Urothelium cell line (cell line): ENCODE data around the gene POLD4.
"Not testable (repeated sequence)": the region's sequence is repeated elsewhere in the genome, so short reads cannot be mapped to it uniquely, and the experiment has no call there.

Experiments used
- DNase-seq: peaks from one replicate; pipeline ENCODE4 v3.0.0; 2011; ENCODE audit warnings: low spot score, mixed read lengths
- FAIRE-seq: peaks from 2 replicates; lab custom pipeline; 2011; peaks lifted over from hg19 to GRCh38; lab: Jason Lieb, UNC

POLD4 gene

DNA sequence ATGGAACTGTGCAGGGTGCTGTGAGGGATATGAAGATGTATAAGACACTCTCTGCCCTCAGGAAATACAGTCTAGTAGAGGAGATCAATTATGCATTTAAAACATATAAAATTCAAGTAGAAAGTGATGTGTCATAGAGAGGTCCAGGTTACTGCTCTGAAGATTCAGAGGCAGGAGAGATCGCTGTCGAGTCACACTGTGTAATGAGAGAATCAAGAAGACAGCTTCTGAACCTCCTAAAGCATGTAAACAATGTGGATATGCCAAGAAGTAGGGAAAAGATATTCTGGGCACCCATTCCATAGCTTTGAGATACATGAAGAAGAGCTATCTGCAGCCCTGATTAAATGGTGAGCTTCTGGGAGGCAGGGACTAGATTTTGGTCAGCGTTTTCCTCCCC, 33.3 kb downstream of the POLD4 start:
- no peak for FAIRE-seq
- DNase-seq = no peak

DNA sequence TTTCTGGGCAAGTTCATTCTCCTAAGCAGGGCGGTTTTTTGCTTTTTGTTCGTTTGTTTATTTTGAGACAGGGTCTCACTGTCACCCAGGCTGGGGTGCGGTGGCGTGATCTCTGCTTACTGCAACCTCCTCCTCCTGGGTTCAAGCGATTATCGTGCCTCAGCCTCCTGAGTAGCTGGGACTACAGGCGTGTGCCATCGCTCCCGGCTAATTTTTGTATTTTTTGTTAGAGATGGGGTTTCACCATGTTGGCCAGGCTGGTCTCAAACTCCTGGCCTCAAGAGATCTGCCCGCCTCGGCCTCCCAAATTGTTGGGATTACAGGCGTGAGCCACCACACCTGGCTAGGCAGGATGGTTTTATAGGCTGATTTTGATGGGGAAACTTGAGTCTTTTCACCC, 34.5 kb downstream of the POLD4 start:
- not testable (repeated sequence) for DNase-seq, FAIRE-seq

DNA sequence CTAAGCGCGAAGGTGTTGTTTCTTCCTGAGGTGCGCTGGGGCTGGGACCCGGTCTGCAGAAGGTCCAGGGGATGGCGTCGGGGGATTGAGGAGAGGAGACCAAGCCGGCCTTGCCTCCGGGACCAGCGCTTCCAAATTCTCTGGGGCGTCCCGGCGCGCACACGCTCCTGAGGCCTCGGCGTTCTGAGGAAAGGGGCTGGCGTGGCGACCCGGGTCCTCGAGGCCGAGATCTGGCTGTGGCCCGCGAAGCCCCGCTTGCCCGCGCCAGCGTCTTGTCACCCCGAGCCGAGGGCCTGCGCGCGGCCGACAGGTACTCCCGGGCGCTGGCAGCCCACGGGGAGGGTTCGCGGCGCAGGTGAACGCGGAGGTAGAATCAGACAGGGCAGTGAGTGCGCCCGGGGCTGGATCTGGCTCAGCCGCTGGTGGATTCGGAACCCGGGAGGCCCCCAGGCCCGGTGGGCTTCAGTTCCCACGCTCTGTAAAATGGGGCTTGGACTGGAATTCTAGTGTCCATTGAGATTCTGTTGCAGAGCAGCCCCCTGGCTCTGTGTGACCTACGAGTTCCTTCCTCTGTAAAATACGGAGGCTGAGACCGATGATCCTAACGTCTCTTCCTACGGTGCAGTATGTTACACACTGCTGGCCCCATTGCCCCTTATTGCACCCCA, 35.3 kb downstream of the POLD4 start:
- DNase-seq (no peak), FAIRE-seq (no peak)

DNA sequence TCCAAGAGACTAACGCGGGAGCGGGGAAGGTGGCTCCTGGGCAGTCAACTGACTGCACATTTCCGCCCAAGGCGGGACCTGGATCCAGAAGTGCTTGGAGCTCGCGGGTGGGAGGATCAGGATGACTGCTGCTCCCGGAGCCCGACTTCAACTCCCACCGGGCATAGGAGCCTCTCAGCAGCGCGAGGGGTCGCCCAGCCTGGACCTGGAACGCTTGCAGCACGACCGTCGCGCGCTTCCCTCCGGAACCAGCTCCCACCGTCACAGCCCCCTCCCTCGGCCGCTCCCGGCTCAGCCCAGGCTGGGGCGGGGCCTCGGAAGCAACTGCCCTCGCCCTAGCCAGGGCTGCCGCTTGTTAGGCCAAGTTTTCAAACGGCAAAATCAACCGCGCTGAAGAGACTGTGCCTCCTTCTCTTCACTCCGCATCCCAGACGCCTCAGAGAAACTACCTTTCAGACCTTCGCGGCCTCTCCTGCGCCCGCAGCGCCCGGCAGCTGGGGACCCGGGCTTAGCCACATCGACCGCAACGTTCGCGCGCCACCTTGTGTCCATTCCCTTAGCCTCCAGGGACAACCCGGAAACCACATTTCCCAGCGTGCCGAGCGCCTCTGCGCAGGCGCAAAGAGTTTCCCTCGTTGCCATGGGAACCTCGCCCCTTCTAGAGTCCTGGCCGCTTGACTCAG, 36.0 kb downstream of the POLD4 start:
- FAIRE-seq = no peak
- peak; percentile 98 for DNase-seq

DNA sequence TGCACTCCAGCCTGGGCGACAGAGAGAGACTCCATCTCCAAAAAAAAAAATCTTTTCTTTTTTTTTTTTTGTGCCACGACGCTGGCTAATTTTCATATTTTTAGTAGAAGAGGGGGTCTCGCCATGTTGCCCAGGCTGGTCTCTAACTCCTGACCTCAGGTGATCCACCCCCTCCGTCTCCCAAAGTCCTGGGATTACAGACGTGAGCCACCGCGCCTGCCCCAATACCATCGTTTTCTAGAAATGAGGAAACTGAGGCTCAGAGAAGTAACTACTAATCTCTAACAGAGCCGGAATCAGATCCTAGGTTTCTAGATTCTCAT, 36.5 kb downstream of the POLD4 start:
- DNase-seq (no peak), FAIRE-seq (no peak)

DNA sequence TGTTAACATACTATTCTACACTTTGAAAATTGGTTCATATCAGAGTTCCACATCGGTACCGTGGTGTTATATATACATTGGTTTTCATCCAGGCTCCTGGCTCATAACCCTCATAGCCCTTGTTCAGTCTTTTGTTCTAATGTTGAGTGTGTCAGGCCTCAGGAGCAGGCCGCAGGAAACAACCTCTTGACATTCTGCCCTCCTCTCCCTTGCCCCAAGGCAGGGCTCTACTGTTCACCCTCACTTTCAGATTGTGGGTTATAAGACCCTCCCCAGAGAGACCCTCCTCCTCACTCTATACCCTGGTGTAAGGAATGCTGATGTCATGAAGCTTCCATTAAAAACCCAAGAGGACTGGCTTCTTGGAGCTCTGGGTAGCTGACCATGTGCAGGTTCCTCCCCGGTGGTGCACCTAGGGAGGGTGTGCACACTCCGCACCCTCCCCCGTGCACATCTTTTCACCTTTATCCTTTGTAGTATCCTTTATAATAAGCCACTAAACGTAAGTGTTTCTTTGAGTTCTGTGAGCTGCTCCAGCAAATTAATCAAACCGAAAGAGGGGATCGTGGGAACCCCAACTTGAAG, 37.9 kb downstream of the POLD4 start:
- DNase-seq (no peak), FAIRE-seq (no peak)

DNA sequence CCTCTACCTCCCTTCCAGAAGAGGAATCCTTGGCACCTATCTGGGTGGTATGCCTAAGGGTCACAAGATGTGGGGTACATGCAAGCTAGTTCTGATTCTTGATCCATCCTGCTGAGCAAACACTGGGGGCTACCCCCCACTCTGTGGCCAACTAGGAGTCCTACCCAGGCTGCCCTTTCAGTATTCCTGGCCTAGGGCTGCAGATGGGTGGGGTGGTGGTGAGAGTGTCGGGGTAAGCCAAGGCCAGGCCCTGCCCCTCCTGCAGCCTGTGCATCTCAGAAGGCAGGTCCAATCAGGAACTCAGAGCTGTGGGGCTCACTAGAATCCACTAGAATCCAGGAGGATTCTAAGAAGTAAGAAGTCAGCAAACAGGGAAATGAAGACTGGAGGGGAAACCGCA, 39.1 kb downstream of the POLD4 start:
- no peak for DNase-seq
- FAIRE-seq = no peak

DNA sequence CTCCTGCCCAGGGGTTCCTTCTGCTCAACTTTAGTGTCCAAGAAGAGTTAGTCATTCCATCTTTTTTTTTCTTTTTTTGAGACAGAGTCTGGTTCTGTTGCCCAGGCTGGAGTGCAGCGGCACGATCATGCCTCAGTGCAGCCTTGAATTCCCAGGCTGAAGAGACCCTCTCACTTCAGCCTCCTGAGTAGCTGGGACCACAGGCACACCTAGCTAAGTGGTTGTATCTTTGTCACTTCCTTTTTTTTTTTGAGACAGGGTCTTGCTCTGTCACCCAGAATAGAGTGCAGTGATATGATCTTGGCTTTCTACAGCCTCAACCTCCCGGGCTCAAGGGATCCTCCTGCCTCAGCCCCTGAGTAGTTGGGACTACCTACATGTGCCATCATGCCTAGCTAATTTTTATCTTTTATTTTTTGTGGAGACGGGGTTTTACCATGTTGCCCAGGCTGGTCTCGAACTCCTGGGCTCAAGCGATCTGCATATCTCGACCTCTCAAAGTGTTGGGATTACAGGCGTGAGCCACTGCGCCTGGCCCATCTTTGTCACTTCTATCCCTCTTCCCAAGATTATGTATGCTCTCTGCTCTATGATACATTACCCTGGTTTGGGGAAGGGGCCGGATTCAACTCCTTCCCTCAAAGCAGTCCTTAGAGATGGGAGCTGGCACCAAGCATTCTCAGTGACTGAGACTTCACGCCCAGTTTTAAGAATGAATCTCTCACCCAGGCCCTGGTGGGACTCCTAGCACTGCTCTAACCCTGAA, 40.0 kb downstream of the POLD4 start:
- DNase-seq (no peak), FAIRE-seq (no peak)

DNA sequence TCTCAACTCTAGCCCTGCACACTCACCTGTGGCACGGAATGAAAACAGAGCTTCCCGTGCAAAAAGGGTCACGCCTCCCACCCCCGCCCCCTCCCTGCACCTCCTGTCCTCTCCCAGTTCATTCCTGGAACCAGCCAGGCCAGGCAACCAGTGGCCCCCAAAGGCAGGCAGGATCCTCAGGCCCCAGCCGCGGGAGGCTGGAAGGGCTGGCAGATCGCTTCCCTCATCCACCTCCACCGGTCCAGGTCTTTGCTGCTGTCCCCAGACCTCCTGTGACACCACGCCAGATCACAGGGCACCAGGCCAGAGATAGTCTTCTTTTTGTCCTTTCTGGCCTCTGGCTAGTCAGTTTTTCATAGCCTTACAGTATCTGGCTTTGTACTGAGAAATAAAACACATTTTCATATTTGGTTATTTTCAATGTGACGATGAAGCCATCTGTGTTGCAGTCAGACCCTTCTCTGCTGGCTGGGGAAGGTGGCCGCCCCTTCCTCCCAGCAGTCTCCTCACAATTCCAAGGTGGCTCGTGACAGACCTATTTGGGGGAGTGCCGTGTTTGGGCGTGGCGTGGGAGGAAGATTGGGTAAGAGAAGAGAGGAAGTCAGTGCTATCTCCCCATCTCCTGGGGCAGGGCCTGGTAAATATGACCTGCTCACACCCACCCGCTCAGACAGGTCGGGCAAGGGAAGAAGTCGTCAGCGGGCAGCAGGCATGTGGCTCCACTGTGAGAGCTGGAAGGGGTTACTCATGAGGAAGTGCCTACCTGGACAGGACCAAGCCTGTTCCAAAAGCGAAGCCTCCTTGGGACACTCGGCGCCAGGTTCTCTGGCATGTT, 40.9 kb downstream of the POLD4 start:
- no peak for DNase-seq
- FAIRE-seq = no peak

DNA sequence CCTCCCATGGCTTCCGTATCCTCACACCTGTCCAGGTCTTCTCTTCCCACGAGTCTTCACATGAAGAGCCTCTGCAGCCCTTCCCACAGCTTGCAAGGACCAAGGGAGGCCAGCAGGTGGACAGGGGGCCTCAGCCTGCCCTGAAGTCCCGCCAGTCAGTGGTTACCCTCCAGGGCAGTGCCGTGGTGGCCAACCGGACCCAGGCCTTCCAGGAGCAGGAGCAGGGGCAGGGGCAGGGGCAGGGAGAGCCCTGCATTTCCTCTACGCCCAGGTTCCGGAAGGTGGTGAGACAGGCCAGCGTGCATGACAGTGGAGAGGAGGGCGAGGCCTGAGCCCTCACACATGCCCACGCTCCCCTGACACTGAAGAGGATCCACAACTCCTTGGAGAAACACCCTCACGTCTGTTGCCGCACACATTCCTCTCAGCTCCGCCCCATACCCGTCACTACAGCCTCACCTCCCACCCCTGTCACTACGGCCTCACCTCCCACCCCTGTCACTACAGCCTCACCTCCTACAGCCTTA, 41.7 kb downstream of the POLD4 start:
- DNase-seq (no peak), FAIRE-seq (no peak)

DNA sequence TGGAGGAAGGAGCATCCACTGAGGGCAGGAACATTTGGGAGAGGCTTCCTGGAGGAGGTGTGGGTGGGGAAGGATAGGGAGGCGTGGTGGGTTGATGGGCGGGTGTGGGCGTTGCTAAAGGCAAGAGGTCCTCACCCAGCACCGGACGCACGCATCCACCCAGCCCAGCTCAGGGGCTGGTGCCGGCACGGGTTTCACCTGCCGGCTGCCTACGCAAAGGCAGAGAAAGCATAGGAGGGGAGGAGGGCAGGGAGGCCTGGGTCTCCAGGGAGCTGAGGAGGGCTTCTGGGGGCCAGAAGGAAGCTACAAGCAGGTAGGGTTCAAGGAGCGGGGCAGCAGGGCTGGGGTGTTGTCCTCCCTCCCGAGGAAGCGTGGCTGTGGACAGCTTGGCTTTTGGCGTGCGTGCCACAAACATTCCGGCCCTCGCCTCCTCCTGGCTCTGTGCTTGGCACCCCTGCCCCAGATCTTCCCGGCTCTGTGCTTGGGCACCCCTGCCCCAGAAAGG, 42.2 kb downstream of the POLD4 start:
- no peak for FAIRE-seq
- DNase-seq = no peak

DNA sequence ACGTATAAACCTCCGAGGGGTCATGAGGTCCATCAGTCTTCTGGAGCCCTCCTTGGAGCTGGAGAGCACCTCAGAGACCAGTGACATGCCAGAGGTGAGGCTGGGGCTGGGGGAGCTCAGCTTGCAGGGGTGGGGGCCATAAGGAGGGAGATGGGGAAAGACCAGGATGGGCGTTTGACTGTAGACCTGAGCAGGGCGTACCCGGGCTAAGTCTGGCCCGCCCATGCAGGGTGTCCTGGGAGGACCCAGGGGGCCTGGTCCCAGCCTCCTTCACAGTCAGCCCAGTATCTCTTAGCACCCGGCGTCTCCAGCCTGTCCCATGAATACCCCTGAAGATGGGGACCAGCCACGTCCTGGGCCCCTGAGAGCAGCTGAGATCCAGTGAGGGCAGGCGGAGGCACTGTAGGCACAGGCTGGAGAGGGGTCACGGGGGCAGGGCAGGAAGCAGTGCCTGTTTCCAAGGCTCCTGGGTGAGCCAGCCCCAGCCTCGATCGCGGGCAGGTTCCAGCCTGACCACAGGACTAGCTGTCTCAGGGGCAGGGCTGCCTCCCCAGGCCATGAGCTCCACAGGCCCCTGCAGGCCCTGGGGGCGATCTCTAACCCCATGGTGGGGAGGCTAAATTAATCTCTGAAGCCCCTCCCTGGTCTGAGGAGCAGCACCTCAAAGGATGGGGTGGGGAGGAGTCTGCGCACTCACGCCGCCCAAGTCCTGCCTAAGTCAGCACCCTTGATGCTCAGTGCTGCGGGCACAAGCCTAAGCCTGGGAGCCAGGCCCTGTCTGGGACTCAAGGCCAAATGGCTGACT, 42.9 kb downstream of the POLD4 start:
- DNase-seq = no peak
- no peak for FAIRE-seq

DNA sequence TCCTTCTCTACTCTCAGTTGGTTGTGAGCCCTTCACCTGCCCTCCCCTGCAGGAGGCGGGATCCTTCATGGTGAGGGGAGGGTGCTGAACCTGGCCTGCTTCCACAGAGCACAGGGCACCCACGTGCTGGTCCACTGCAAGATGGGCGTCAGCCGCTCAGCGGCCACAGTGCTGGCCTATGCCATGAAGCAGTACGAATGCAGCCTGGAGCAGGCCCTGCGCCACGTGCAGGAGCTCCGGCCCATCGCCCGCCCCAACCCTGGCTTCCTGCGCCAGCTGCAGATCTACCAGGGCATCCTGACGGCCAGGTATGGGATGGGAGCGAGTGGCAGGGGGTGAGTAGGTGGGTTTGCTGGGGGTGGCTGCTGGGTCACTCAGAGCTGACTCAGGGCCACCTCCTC, 43.7 kb downstream of the POLD4 start:
- DNase-seq (no peak), FAIRE-seq (no peak)

DNA sequence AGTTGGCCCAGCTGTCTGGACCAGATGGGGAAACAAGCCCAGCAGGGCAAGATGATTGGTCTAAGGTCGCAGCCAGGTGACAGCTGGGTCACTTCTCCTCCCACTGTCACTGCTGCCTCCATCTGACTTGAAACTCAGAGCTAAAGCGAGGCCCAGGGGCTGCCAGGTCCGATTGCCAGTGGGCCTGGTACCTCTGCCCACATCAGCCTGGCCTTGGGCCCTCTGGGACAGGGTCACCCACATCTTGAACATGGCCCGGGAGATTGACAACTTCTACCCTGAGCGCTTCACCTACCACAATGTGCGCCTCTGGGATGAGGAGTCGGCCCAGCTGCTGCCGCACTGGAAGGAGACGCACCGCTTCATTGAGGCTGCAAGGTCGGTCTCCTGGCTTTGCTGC, 44.2 kb downstream of the POLD4 start:
- FAIRE-seq (no peak), DNase-seq (no peak)

DNA sequence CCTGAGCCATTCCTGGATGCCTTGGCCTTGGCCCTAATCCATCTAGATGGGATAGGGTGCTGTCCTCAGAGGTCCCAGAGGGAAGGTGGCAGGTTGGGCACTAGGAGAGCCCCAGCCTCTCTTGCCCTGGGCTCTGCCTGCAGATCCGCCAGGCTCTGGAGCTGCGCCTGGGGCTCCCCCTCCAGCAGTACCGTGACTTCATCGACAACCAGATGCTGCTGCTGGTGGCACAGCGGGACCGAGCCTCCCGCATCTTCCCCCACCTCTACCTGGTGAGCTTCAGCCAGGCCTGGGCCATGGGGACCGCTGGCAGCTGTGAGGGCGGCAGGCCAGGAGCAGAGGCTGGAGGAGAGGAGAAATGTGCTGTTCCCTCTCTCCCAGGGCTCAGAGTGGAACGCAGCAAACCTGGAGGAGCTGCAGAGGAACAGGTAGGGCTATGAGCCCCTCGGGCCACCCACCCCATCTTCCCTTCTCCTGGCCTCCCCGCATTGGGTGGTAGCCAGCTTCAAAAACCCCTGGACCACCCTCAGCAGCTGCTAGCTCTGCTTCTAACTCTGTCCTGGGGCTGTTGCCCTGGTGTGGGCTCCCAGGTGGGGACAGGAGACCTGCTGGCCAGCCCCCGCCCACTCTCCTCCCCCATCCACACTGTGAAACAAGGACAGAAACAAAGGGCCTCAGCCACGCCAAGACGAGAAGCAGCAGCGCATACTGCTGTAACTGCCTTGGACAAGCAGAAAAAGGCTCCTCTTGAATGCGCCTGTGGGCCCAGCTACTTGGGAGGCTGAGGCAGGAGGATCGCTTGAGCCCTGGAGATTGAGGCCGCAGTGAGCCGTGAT, 45.1 kb downstream of the POLD4 start:
- DNase-seq (no peak), FAIRE-seq (no peak)

DNA sequence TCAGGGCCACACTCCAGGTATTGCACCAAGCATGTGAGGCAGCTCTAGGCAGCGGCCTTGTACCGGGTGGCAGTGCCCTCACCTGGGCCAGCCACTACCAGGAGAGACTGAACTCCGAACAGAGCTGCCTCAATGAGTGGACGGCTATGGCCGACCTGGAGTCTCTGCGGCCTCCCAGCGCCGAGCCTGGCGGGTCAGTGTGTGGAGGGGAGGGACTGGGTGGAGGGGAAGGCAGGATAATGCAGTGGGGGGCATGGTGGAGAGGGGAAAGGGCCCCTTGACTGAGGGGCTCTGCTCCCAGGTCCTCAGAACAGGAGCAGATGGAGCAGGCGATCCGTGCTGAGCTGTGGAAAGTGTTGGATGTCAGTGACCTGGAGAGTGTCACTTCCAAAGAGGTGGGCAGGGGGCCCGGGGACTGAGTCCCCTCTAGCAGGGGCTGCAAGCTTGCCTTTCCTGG, 45.8 kb downstream of the POLD4 start:
- FAIRE-seq (no peak), DNase-seq (no peak)

DNA sequence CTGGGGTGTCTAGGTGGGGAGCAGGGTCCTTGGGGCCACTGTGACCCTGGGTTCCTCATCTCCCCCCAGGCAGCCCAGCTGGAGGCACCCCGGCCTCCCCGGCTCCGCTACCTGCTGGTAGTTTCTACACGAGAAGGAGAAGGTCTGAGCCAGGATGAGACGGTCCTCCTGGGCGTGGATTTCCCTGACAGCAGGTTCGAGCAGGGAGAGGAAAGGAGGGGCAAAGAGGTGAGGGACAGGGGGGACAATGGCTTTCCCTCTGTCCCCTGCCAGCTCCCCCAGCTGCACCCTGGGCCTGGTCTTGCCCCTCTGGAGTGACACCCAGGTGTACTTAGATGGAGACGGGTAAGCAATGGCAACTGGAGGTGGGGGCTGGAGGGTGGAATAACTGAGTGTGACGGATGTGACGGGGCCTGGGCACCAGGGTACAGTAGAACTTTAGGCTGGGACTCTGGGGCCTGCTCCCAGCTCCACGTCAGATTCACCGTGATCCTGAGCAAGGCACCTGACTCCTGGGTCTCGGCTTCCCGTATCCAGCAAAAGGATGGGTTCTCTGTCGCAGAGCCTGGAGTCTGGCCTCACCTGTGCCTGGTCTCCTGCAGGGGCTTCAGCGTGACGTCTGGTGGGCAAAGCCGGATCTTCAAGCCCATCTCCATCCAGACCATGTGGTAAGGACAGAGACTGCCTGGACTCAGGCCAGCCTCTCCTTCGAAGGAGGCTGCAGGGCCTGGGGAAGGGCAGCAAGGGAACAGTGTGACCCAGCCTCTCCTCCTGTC, 46.4 kb downstream of the POLD4 start:
- FAIRE-seq = no peak

DNA sequence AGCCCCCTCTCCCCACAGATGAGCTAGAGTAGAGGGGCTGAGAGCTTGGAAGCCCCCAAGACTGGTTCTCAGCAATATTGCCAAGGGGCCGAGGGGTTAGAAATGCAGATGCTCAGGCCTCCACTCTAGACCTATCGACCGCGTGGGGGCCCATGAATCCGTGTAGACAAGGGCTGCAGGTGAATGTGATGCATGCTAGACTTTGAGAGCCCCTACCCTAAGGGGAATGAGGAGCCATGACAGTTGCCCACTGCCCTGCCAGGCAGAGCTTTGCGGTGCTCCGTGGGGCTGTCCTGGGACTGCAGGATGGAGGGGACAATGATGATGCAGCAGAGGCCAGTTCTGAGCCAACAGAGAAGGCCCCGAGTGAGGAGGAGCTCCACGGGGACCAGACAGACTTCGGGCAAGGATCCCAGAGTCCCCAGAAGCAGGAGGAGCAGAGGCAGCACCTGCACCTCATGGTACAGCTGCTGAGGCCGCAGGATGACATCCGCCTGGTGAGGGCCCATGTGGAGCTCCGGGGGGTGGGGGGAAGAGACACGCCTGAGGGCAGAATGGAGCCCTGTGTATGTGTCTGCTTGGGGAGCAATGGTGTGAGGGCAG, 48.7 kb downstream of the POLD4 start:
- DNase-seq (no peak), FAIRE-seq (no peak)

More for the DNA sequence above, 46.4 kb downstream of the POLD4 start:
- no peak for DNase-seq
